GM18873 (cell line): ENCODE data around the gene NOL4L.

Experiments used
- ATAC-seq: cut with Tn5 transposase; IDR thresholded peaks from one replicate; pipeline ENCODE4 v1.9.1; 2021; ENCODE audit warnings: mild to moderate bottlenecking, moderate library complexity, moderate number of reproducible peaks; ENCODE audit not compliant: unreplicated experiment, low FRiP score

Gene NOL4L

GRCh38 chr20:32544260-32544722 is 40.8 kb downstream of the NOL4L start:
- no peak for ATAC-seq

GRCh38 chr20:32543570-32544259 is 41.4 kb downstream of the NOL4L start:
- no peak for ATAC-seq

GRCh38 chr20:32542259-32542615 is 42.9 kb downstream of the NOL4L start:
- ATAC-seq: no peak

- no peak for ATAC-seq
Measured at GRCh38 chr20:32541323-32542258, 43.5 kb downstream of the NOL4L start.

GRCh38 chr20:32539817-32540675 is 45.1 kb downstream of the NOL4L start:
- ATAC-seq: no peak

GRCh38 chr20:32539026-32539816 is 45.9 kb downstream of the NOL4L start:
- no peak for ATAC-seq

- no peak for ATAC-seq
Measured at GRCh38 chr20:32538526-32538939, 46.6 kb downstream of the NOL4L start.

- ATAC-seq: no peak
Measured at GRCh38 chr20:32537657-32538525, 47.2 kb downstream of the NOL4L start.

GRCh38 chr20:32536851-32537656 is 48.1 kb downstream of the NOL4L start:
- no peak for ATAC-seq

GRCh38 chr20:32535953-32536823 is 48.9 kb downstream of the NOL4L start:
- no peak for ATAC-seq

GRCh38 chr20:32535316-32535952 is 49.7 kb downstream of the NOL4L start:
- no peak for ATAC-seq

GRCh38 chr20:32534661-32535240 is 50.4 kb downstream of the NOL4L start:
- ATAC-seq: no peak

- no peak for ATAC-seq
Measured at GRCh38 chr20:32533732-32534131, 51.4 kb downstream of the NOL4L start.

- no peak for ATAC-seq
Measured at GRCh38 chr20:32532246-32532645, 52.9 kb downstream of the NOL4L start.

GRCh38 chr20:32528905-32529670 is 56.0 kb downstream of the NOL4L start:
- ATAC-seq: no peak
